ENCODE measurements around the gene ARMC2. TPM values are rescaled to one million over a fixed set of nuclear protein-coding genes. Genes with fewer than 3 reads are reported as not detected.

The ARMC2 gene, protein sequence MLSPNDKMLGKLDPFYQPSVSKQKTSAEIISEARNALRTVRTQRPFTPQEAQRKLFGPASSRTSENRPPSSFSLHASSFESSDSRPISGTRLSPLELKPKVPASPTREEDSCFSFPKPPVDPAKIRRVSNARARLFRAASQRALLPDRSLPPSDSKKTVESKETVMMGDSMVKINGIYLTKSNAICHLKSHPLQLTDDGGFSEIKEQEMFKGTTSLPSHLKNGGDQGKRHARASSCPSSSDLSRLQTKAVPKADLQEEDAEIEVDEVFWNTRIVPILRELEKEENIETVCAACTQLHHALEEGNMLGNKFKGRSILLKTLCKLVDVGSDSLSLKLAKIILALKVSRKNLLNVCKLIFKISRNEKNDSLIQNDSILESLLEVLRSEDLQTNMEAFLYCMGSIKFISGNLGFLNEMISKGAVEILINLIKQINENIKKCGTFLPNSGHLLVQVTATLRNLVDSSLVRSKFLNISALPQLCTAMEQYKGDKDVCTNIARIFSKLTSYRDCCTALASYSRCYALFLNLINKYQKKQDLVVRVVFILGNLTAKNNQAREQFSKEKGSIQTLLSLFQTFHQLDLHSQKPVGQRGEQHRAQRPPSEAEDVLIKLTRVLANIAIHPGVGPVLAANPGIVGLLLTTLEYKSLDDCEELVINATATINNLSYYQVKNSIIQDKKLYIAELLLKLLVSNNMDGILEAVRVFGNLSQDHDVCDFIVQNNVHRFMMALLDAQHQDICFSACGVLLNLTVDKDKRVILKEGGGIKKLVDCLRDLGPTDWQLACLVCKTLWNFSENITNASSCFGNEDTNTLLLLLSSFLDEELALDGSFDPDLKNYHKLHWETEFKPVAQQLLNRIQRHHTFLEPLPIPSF
- total RNA-seq = 1 to 10 TPM; 1.9 to 2.5 TPM

DNA sequence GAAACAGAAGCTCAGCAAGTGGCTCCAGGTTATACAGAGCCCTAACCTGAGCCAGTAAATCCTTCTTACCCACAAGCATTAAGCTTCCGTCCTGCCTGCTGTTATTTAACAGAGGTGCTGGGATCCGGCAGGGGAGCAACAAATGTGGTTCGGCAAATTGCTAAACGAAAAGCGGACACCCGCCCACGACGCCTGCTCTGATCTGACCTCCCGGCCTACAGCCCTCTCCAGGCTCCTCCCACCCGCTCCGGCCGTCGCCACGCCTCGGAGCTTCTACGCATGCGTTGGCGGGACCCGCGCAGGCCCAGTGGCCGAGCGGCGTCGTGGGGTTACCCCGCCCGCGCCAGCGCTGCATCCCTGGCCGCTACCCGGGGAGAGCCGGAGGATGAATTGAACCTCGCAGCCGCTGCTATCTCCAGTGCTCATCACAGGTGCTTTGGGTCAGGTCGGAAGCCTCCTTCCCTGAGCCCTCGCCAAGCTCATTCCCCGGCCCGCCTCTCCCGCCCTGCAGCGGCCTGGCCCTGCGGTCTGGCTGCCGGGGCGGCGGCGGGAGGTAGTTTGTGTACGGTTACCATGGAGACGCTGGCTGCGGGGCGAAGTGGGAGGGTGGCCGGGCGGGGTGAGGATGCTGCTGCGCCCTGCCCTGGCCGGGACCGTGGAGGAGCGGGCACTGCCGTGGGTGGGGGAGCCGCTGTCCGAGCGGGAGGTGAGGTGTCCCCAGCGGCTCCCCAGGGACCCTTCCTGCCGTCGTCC is at the start of gene ARMC2:
Gene ARMC2, plus strand, starts transcription at position 307 of the 753 bp plus-strand sequence. CDS start 5,846 bp downstream, outside the sequence.
- no peaks in the 10 kb centered on the region for H3K27me3 ChIP-seq
- H3K9me3 ChIP-seq = no peaks in the 10 kb centered on the region
- peak; percentile 95 for DNase-seq
- H3K4me3 ChIP-seq = peak within 1 kb of the TSS; percentile 63
- peak within 1 kb of the TSS; percentile 75 to 77 for H3K9ac ChIP-seq (ENCODE audit: low read depth in 2 of 2, low read length in 2 of 2)
- no peaks in the 10 kb centered on the region for H3K36me3 ChIP-seq
- H3K27ac ChIP-seq = peak within 1 kb of the TSS; percentile 42
- TF ChIP-seq, protein P1, sequence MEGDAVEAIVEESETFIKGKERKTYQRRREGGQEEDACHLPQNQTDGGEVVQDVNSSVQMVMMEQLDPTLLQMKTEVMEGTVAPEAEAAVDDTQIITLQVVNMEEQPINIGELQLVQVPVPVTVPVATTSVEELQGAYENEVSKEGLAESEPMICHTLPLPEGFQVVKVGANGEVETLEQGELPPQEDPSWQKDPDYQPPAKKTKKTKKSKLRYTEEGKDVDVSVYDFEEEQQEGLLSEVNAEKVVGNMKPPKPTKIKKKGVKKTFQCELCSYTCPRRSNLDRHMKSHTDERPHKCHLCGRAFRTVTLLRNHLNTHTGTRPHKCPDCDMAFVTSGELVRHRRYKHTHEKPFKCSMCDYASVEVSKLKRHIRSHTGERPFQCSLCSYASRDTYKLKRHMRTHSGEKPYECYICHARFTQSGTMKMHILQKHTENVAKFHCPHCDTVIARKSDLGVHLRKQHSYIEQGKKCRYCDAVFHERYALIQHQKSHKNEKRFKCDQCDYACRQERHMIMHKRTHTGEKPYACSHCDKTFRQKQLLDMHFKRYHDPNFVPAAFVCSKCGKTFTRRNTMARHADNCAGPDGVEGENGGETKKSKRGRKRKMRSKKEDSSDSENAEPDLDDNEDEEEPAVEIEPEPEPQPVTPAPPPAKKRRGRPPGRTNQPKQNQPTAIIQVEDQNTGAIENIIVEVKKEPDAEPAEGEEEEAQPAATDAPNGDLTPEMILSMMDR (IDR thresholded peaks at IDR 0.05) = no peak
- H3K4me1 ChIP-seq = no peaks in the 10 kb centered on the region
- intact Hi-C loops (cut with DNase I) = no loop called here

DNA sequence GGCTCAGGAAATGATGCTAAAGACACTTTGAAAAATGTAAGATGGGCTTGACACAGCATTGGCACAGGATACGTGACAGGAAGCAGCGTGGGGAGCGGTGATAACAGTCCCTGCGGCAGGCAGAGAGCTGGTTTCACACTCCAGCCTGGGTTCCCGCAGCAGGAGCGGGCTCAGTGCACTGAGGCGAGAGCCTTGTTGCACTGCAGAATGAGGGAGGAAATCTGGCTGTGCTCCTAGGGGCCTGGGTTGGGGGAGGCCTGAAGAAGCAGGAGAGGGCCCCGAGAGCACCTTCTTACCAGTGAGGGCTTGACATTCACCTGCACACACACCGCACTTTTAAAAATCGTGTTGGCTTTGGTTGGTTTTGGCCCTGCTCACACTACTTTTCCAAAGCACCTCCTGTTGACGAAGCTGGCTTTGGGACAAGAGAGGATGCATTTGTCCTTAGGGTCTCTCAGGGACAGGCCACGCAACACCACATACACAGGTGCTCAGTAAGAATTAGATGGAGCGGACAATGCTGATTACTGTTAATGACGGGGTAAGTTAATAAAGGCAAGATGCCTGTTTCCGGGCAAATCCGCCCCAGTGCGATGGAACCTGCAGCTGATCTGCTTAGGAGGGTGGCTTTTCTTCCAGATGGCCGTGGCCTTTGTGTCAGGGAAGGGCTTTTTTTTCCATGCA is 49.4 kb upstream of the ARMC2 start:
- DNase-seq = no peak
- Histone ChIP-seq H3K36me3 (no peaks in the 10 kb centered on the region), H3K9me3 (no peaks in the 10 kb centered on the region), H3K27me3 (no peaks in the 10 kb centered on the region), H3K9ac (ENCODE audit: low read depth in 2 of 2, low read length in 2 of 2) (no peak overlapping the region), H3K4me3 (no peak overlapping the region), H3K4me1 (no peaks in the 10 kb centered on the region), H3K27ac (no peak overlapping the region)
- intact Hi-C loops (cut with DNase I) = no loop called here
- TF ChIP-seq, protein P1 (IDR thresholded peaks at IDR 0.05) = no peak

DNA sequence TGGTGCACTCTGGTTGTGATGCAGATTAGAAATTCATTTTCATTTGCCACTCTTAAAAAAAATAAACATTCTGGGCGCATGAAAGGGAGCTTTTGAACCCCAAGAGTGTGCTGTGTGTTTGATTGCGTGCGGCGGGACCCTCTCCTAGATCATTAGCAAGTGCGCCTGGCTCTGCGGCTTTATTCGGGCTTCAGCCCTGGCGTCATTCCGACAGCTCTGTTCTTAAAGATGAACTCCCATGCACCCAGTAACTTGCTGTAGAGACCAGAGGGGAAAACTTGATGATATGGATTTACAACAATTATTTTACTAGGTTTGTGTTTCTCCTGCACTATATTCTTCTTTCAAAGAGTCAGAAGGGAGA is 48.9 kb upstream of the ARMC2 start:
- Histone ChIP-seq H3K27ac (no peak overlapping the region), H3K27me3 (no peaks in the 10 kb centered on the region), H3K4me1 (no peaks in the 10 kb centered on the region), H3K9ac (ENCODE audit: low read depth in 2 of 2, low read length in 2 of 2) (no peak overlapping the region), H3K9me3 (no peaks in the 10 kb centered on the region), H3K36me3 (no peaks in the 10 kb centered on the region), H3K4me3 (no peak overlapping the region)
- no peak for DNase-seq
- intact Hi-C loops (cut with DNase I) = no loop called here
- TF ChIP-seq, protein P1 (IDR thresholded peaks at IDR 0.05) = no peak

DNA sequence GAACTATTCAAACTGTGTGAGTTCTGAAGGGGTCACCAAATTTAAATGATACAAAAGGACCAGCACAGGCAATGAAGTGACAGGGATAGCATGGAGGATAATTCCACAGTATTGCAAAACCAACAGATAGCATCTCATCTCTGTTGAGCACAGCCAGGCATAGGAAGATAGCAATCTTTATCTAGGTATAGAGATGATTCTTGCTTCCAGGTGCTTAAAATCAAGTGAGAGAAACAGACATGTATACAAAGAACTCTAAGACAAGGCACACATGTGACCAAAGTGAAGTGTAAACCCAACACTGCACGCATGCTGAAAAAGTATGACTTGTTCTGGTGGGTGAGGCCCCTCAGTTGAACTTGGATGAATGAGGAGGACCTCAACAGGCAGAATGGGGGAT is 48.4 kb upstream of the ARMC2 start:
- no peak for DNase-seq
- no peak overlapping the region for H3K9ac ChIP-seq (ENCODE audit: low read depth in 2 of 2, low read length in 2 of 2)
- no peaks in the 10 kb centered on the region for H3K4me1 ChIP-seq
- intact Hi-C loops (cut with DNase I) = no loop called here
- H3K27me3 ChIP-seq = no peaks in the 10 kb centered on the region
- TF ChIP-seq, protein P1 (IDR thresholded peaks at IDR 0.05) = no peak
- H3K9me3 ChIP-seq = no peaks in the 10 kb centered on the region
- no peaks in the 10 kb centered on the region for H3K36me3 ChIP-seq
- no peak overlapping the region for H3K4me3 ChIP-seq
- H3K27ac ChIP-seq = no peak overlapping the region

Measured in colonic mucosa (tissue), 4 donors.